Esophagus muscularis mucosa (tissue), 4 donors: Measurements from ENCODE around the gene ZNF581. TPM values are rescaled to one million over a fixed set of nuclear protein-coding genes. Genes with fewer than 3 reads are reported as not detected.

Source experiments
- DNase-seq: peaks from one replicate; pipeline ENCODE4 v3.0.0-alpha.2; 2017; ENCODE audit errors: extremely low spot score
- H3K27ac ChIP-seq, 4 donors: fragments of 200-600 bp; sonication (generic); replicated peaks in 1 of 4; 1 replicate in 3 of 4; 2 replicates in 1 of 4; pipeline ENCODE4 v1.5.1; 2016 to 2019; ENCODE audit warnings: mild to moderate bottlenecking in 1 of 4
- H3K27me3 ChIP-seq, 4 donors: fragments of 200-600 bp; sonication (generic); one replicate each; pipeline versions ENCODE4 v1.5.1 to v1.6.0; 2016 to 2019
- H3K36me3 ChIP-seq, 4 donors: fragments of 200-600 bp; sonication (generic); one replicate each; pipeline ENCODE4 v1.5.1; 2016 to 2019
- H3K4me1 ChIP-seq, 4 donors: fragments of 200-600 bp; sonication (generic); one replicate each; pipeline ENCODE4 v1.5.1; 2016 to 2019
- H3K4me3 ChIP-seq, 4 donors: fragments of 200-600 bp; sonication (generic); 1 replicate in 2 of 4; 2 replicates in 2 of 4; pipeline ENCODE4 v1.5.1; 2016 to 2019; ENCODE audit warnings: mild to moderate bottlenecking in 4 of 4, moderate library complexity in 1 of 4
- H3K9me3 ChIP-seq, 4 donors: fragments of 200-600 bp; sonication (generic); 1 replicate in 3 of 4; 2 replicates in 1 of 4; pipeline ENCODE4 v1.5.1; 2016 to 2019
- CTCF ChIP-seq, 3 experiments: fragments of 200-600 bp in 2 of 3; fragments of 450-650 bp in 1 of 3; sonication (generic) in 2 of 3; IDR thresholded peaks; one replicate each; pipeline ENCODE4 v1.5.1; 2017 to 2019; ENCODE audit warnings: antibody characterized with exemption in 3 of 3, mild to moderate bottlenecking in 2 of 3, moderate library complexity in 1 of 3
- EP300 ChIP-seq: sonication (generic); formaldehyde crosslinking; IDR thresholded peaks from one replicate; pipeline ENCODE4 v1.6.1; 2017; ENCODE audit warnings: antibody characterized with exemption
- POLR2A ChIP-seq: fragments of 450-650 bp; IDR thresholded peaks from one replicate; pipeline ENCODE4 v1.6.1; 2017; ENCODE audit warnings: antibody characterized with exemption, moderate library complexity, mild to moderate bottlenecking, low read depth
- POLR2AphosphoS5 ChIP-seq, 2 donors: sonication (generic); formaldehyde crosslinking; IDR thresholded peaks; one replicate each; pipeline ENCODE4 v1.6.1; 2017; ENCODE audit warnings: antibody characterized with exemption in 2 of 2
- WGBS: methylation state at CpG from one replicate; pipeline ENCODE4 v1.1.5; 2018; 5-methylcytosine and 5-hydroxymethylcytosine counted together
- intact Hi-C: fragments of 100-400 bp; cut with DNase I; formaldehyde crosslinking; loops from one replicate; pipeline ENCODE4 v1.15.1; 2023
- total RNA-seq, 4 donors: library from RNA; depleted of rRNA; stranded (reverse); fragments of >200 nt; gene quantifications; one replicate each; pipeline versions ENCODE4 v1.1.0 to v1.2.1, GENCODE V29; 2016

Gene ZNF581
- total RNA-seq, 4 donors from 2014 or later = 13.3 to 26.6 (median 18.2) TPM

- WGBS = 0% methylated on average over 6 of the region's 101 CpGs
- H3K9me3 ChIP-seq = no peaks in the 10 kb centered on the region
- TF ChIP-seq CTCF (IDR thresholded peaks at IDR 0.05) (peak in 1 of 3 experiments; percentile 15), POLR2AphosphoS5 (IDR thresholded peaks at IDR 0.05) (peak; percentile 78 to 94), POLR2A (no peak), EP300 (no peak)
- intact Hi-C loops = no loop called here
- H3K36me3 ChIP-seq = peaks cover 22 to 65% (median 55%) of the 10 kb centered on the region in 4 donors
- H3K4me1 ChIP-seq = peaks cover 33 to 77% (median 61%) of the 10 kb centered on the region in 4 donors
- peak within 1 kb of the TSS; percentile 73 to 100 (median 94) for H3K4me3 ChIP-seq
- DNase-seq = peak; percentile 99
- no peaks in the 10 kb centered on the region for H3K27me3 ChIP-seq
- H3K27ac ChIP-seq = peak within 1 kb of the TSS; percentile 85 to 96 (median 88)
Observed at GRCh38 chr19:55674841-55675660, 31.6 kb downstream of the ZNF581 start, which contains the start of gene EPN1. Gene EPN1 (plus strand): TSS chr19:55675226. CDS start chr19:55678628, 3,402 bp downstream.

GRCh38 chr19:55675661-55676354, 32.4 kb downstream of the ZNF581 start:
- no peaks in the 10 kb centered on the region for H3K27me3 ChIP-seq
- WGBS = 18% methylated on average over 16 of the region's 16 CpGs
- intact Hi-C loops = no loop called here

GRCh38 chr19:55676383-55676782, 32.9 kb downstream of the ZNF581 start:
- Histone ChIP-seq H3K9me3 (no peaks in the 10 kb centered on the region), H3K27me3 (no peaks in the 10 kb centered on the region), H3K4me1 (peaks cover 38 to 82% (median 61%) of the 10 kb centered on the region in 4 donors), H3K4me3 (peak overlapping the region; percentile 19 to 95 (median 84)), H3K36me3 (peaks cover 26 to 65% (median 55%) of the 10 kb centered on the region in 4 donors), H3K27ac (peak overlapping the region in 2 of 4 donors; percentile 86 to 96)
- intact Hi-C loops = no loop called here
- WGBS = 70% methylated on average over 5 of the region's 5 CpGs
- TF ChIP-seq POLR2AphosphoS5 (IDR thresholded peaks at IDR 0.05) = no peak
- no peak for DNase-seq

More at GRCh38 chr19:55675661-55676354, 32.4 kb downstream of the ZNF581 start:
- H3K4me1 ChIP-seq = peaks cover 33 to 80% (median 62%) of the 10 kb centered on the region in 4 donors
- H3K27ac ChIP-seq = peak overlapping the region; percentile 85 to 96 (median 88)
- TF ChIP-seq EP300 (no peak), CTCF (IDR thresholded peaks at IDR 0.05) (no peak), POLR2A (no peak), POLR2AphosphoS5 (IDR thresholded peaks at IDR 0.05) (no peak)
- no peak for DNase-seq
- no peaks in the 10 kb centered on the region for H3K9me3 ChIP-seq
- peak overlapping the region; percentile 73 to 100 (median 94) for H3K4me3 ChIP-seq
- H3K36me3 ChIP-seq = peaks cover 22 to 65% (median 55%) of the 10 kb centered on the region in 4 donors

GRCh38 chr19:55676889-55677505, 33.5 kb downstream of the ZNF581 start:
- DNase-seq = no peak
- H3K4me1 ChIP-seq = peaks cover 38 to 76% (median 59%) of the 10 kb centered on the region in 4 donors
- peak overlapping the region in 1 of 4 donors; percentile 94 for H3K4me3 ChIP-seq
- no peaks in the 10 kb centered on the region for H3K27me3 ChIP-seq
- intact Hi-C loops = no loop called here
- TF ChIP-seq POLR2A = no peak
- no peak for TF ChIP-seq POLR2AphosphoS5 (IDR thresholded peaks at IDR 0.05)
- TF ChIP-seq EP300 = no peak
- H3K9me3 ChIP-seq = no peaks in the 10 kb centered on the region
- H3K36me3 ChIP-seq = peaks cover 26 to 67% (median 57%) of the 10 kb centered on the region in 4 donors
- peak overlapping the region in 3 of 4 donors; percentile 25 to 86 (median 41) for H3K27ac ChIP-seq
- WGBS = 74% methylated on average over 7 of the region's 7 CpGs

- intact Hi-C loops = no loop called here
- no peaks in the 10 kb centered on the region for H3K27me3 ChIP-seq
- H3K27ac ChIP-seq = peak overlapping the region in 2 of 4 donors; percentile 25 to 41
- H3K4me3 ChIP-seq = no peak overlapping the region
- H3K9me3 ChIP-seq = no peaks in the 10 kb centered on the region
- peaks cover 26 to 69% (median 63%) of the 10 kb centered on the region in 4 donors for H3K36me3 ChIP-seq
- WGBS = 77% methylated on average over 6 of the region's 6 CpGs
- H3K4me1 ChIP-seq = peaks cover 38 to 72% (median 58%) of the 10 kb centered on the region in 4 donors
- no peak for DNase-seq
- TF ChIP-seq POLR2AphosphoS5 (IDR thresholded peaks at IDR 0.05) (no peak), EP300 (no peak), CTCF (IDR thresholded peaks at IDR 0.05) (no peak)
Observed at GRCh38 chr19:55677572-55678028, 34.2 kb downstream of the ZNF581 start.
